Stimulated activated CD4-positive, alpha-beta T cell treated with anti-CD3 and anti-CD28 coated beads, Interleukin-1b, Interleukin-23, amount 100 ng/mL, for 4 hours (primary cell): ENCODE measurements around the gene CEP164.

Experiments used
- DNase-seq, 2 donors: peaks; one replicate each; pipeline ENCODE4 v3.0.0-alpha.2; 2020; ENCODE audit warnings: low read depth in 2 of 2

Gene CEP164

DNA sequence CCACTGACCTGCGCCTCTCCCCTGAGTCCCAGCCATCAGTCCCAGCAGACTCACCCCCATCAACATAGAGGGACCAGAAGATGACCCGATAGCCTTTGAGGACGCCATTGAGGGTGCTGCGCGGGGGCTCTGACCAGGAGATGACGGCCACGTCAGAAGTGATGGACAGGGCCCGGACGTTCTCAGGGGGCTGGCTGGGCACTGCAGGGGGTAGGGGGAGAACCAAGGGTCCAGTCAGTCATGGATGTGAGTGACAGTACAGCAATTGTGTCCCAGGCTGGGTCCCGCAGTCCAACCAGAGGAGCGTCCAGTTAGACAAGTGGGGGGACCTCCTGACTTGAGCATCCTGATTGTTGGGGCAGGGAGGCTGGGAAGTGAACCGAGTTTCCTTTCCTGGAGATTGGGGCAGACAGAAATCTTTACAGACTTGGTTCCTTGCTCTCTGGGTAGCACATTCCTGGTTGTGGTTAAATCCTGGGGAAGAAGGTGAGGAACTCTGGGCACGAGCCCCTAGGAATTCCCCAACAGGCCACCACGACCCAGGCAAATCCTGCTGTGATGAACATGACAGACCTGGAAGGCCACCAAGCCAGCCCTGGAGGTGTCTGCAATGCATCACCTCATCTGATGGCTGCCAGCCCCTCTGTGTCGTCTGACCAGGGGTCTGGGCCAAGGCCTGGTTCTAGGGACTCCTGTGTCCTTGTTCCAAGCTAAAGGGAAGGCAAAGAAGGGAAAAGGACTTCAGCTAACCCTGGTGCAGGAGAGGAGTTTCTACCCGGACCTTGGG, 133.9 kb downstream of the CEP164 start:
- no peak for DNase-seq

DNA sequence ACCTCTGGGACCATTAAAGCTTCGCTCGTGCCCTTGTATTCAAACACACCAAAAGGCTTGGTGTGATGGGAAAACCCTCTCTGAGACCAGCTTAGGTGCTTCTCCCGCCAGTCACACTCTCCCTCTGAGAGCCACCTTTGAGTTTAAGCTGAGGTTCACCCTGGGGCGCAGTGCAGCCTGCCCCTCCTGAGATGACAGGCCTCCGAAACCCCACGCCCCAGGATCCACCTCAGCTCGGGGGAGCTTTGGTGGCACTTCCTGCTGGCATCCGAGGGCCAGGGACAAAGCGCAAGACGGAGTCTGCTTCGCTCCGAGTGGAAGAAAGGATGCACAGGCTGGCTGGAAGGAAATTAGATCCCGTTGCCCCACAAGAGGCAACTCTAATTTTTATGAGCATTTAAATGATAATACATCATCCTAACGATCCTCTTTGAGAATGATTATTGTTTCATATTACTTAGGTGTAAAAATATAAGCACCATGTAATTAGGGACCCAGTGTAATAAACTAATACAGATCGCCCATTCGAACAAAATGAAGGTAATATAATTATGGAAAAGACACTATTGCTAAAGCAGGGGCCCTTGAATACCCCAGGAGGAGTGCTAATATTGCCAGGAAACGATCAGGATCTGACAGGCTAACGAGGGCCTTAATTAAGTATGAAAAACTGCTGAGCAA, 134.7 kb downstream of the CEP164 start:
- no peak for DNase-seq

DNA sequence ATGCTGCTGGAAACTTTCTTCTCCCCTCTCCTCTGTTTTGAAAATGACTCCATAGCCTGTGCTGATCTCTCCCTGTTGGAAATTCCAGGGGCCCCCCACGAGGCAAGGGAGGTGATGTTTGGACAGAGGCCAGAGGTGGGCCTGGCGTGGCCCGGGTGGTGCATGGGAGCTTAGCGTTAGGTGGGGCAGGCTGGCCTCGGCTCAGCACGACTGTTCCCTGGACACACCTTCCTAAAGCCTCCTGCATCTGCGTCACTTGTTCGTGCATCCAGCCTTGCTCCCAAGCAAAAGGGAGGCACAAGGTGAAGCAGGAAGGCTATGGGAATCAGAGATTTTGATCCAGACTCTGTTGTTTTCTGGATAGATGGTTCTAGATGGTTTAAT, 135.2 kb downstream of the CEP164 start:
- DNase-seq = no peak
